Measurements from ENCODE around the gene KIAA0408.
A peak's percentile ranks its signal among the peaks of the same experiment; 100 is the strongest.
"Not testable (repeated sequence)": the region's sequence is repeated elsewhere in the genome, so short reads cannot be mapped to it uniquely, and the experiment has no call there.

The KIAA0408 gene

GRCh38 chr6:127420556-127420955, 38.6 kb downstream of the KIAA0408 start:
- DNase-seq (ENCODE audit: low read depth) = peak; percentile 97
- TF ChIP-seq, protein P1, sequence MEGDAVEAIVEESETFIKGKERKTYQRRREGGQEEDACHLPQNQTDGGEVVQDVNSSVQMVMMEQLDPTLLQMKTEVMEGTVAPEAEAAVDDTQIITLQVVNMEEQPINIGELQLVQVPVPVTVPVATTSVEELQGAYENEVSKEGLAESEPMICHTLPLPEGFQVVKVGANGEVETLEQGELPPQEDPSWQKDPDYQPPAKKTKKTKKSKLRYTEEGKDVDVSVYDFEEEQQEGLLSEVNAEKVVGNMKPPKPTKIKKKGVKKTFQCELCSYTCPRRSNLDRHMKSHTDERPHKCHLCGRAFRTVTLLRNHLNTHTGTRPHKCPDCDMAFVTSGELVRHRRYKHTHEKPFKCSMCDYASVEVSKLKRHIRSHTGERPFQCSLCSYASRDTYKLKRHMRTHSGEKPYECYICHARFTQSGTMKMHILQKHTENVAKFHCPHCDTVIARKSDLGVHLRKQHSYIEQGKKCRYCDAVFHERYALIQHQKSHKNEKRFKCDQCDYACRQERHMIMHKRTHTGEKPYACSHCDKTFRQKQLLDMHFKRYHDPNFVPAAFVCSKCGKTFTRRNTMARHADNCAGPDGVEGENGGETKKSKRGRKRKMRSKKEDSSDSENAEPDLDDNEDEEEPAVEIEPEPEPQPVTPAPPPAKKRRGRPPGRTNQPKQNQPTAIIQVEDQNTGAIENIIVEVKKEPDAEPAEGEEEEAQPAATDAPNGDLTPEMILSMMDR (conservative IDR thresholded peaks at IDR 0.05; ENCODE audit: low read depth, low read length) = peak; percentile 68
- H3K4me3 ChIP-seq (ENCODE audit: low read depth, low read length) = no peak overlapping the region

DNA sequence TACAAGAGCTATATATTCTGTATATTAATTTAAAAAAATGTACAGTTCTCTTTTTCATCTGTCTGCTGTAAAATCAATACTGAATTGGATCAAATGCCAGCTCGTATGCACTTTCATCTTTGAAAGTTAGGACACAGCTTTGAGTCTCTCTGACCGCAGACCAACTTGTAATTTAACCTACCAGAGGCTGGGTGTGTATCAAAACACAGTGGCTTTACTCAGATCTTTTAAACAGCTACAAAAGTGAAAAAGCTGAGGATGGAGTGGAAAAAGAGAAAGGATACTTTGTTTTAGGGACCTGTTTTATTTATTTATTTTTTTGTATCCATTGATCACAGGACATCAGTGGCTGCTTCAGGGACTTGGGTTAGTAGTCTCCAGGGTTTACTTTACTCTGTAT, 44.1 kb downstream of the KIAA0408 start:
- no peak overlapping the region for H3K4me3 ChIP-seq (ENCODE audit: low read depth, low read length)
- TF ChIP-seq, protein P1 (conservative IDR thresholded peaks at IDR 0.05; ENCODE audit: low read depth, low read length) = no peak
- no peak for DNase-seq (ENCODE audit: low read depth)

DNA sequence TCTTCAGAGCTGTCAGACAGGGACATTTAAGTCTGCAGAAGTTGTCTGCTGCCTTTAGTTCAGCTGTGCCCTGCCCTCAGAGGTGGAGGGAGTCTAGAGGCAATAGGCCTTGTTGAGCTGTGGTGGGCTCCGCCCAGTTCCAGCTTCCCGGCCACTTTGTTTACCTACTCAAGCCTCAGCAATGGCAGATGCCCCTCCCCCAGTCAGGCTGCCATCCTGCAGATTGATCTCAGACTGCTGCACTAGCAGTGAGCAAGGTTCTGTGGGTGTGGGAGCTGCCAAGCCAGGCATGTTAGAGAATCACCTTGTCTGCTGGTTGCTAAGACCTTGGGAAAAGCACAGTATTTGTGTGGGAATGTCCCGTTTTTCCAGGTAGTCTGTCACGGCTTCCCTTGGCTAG, 46.1 kb downstream of the KIAA0408 start:
- H3K4me3 ChIP-seq (ENCODE audit: low read depth, low read length); DNase-seq (ENCODE audit: low read depth): not testable (repeated sequence)

DNA sequence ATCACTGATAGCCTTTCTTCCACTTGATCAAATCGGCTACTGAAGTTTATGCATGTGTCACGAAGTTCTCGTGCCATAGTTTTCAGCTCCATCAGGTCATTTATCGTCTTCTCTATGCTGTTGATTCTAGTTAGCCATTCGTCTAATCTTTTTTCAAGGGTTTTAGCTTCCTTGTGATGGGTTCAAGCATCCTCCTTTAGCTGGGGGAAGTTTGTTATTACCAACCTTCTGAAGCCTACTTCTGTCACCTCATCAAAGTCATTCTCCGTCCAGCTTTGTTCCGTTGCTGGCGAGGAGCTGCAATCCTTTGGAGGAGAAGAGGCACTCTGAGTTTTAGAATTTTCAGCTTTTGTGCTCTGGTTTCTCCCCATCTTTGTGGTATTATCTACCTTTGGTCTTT, 47.2 kb downstream of the KIAA0408 start:
- not testable (repeated sequence) for H3K4me3 ChIP-seq (ENCODE audit: low read depth, low read length); DNase-seq (ENCODE audit: low read depth)
